AG20443 (cell line): ENCODE results near the gene ARHGAP45.
A peak's percentile ranks its signal among the peaks of the same experiment; 100 is the strongest.
"Not testable (repeated sequence)": the region's sequence is repeated elsewhere in the genome, so short reads cannot be mapped to it uniquely, and the experiment has no call there.

Experiments
- DNase-seq: peaks from one replicate; pipeline ENCODE4 v3.0.0; 2012; ENCODE audit warnings: low spot score, mixed read lengths

The ARHGAP45 gene

GRCh38 chr19:1066748-1067340 lies at the start of gene ARHGAP45:
Gene ARHGAP45, plus strand, starts transcription at chr19:1067167. Its CDS starts 239 bp downstream, at chr19:1067406.
- DNase-seq: peak; percentile 46

DNA sequence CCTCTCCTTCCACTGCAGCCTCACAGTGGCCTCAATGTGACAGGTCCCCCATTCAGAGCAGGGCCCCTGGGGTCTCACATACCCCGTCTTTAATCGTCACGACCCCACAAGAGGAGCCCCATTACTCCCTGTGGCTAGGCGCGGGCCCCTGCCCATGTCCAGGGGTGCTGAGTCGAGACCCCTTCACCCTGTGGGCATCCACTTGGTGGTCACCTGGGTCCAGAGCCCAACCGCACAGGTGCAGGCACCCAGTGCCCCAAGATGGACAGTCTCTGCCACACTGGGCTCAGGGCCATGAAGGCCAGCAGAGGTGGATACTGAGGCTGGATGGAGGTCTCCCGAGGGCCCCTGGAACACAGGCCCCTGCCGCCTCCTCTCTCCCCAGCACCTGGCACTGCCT lies 49.1 kb upstream of the ARHGAP45 start:
- DNase-seq: no peak

GRCh38 chr19:1018393-1018792 lies 48.6 kb upstream of the ARHGAP45 start:
- no peak for DNase-seq

GRCh38 chr19:1018932-1019615 lies 47.9 kb upstream of the ARHGAP45 start:
- DNase-seq: no peak

- DNase-seq: no peak
Measured at GRCh38 chr19:1019616-1019961, 47.4 kb upstream of the ARHGAP45 start.

GRCh38 chr19:1019980-1020867 lies 46.7 kb upstream of the ARHGAP45 start:
- no peak for DNase-seq

DNA sequence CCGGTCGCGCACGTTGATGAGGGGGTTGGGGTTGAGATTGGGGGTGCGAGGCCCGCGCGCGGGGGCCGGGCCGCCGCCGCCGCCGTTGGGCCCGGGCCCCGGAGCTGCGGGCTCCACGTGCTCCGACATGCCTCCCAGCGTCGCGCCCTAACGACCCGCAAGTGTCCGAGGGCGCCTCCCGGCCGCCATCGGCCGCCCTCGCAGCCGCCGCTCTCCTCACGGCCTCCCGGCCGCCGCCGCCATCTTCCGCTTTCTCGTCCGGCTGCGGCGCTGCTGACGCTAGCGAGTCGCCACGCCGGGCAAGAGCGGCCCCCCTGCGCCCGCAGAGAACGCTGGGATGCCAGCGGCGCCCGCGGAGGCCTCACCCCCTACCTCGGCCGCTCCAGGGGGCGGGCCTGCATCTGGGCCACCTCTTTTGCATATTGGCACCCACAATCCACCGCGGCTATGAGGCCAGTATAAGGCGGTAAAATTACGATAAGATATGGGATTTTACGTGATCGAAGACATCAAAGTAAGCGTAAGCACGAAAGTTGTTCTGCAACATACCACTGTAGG lies 46.0 kb upstream of the ARHGAP45 start, which contains the start of gene TMEM259:
Gene TMEM259, minus strand, starts transcription at position 256 of the 558 bp plus-strand sequence. Its CDS starts 127 bp downstream, at position 129.
- peak; percentile 98 for DNase-seq

DNA sequence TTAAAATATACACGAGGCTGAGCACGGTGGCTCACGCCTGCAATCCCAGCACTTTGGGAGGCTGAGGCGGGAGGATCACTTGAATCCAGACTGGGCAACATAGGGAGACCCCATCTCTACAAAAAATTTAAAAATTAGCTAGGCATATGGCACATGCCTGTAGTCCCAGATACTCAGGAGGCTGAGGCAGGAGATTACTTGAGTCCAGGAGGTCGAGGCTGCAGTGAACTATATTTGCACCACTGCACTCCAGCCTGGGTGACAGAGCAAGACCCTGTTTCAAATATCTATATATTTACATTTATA lies 43.1 kb upstream of the ARHGAP45 start:
- not testable (repeated sequence) for DNase-seq

DNA sequence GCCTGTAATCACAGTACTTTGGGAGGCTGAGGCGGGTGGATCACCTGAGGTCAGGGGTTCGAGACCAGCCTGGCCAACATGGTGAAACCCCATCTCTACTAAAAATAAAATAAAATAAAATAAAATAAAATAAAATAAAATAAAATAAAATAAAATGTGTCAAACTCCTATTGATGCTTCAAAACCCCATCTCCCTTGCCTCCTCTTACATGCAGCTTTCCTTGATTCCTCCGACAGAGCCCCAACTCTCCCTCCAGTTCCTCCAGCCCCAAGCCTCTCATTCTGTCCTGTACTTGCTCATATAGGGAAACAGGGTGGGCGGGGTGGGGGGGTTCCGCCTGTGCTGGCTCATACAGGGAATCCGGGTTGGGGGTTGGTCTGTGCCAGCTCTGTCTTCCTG lies 41.9 kb upstream of the ARHGAP45 start:
- DNase-seq: not testable (repeated sequence)

DNA sequence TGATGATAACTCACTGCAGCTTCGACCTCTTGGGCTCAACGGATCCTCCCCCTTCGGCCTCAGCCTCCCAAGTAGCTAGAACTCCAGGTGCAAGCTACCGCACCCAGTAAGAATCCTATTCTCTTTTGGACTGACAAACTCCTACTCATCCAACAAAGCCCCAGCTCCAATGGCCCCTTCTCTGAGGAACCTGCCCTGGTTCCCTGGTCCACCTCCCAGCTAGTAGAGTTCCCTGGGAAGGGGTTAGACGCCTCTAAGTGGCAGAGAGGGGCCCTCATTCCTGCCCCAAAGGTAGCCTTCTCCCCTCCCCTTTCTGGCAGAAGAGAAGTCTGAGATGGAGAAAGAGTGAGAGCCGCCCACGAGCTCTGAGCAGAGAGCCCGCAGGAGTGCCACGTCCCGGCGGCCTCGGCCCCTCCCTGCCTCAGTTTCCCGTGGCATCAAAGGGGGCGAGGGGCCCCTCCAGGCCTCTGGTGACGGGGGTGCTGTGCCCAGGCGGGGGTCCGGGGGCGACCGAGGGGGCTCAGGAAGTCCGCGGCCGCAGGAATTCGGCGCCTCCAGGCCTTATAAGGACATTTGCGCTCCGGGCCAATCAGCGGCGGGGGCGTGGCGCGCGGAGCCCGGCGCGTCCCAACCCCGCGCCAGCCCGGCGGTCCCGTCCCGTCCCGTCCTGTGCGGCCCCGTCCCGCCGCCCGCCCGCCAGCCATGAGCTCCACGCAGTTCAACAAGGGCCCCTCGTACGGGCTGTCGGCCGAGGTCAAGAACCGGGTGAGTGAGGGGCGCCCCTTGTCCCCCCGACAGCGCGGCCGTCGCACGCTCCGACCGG lies 40.8 kb upstream of the ARHGAP45 start, which contains the start of gene CNN2:
Gene CNN2, plus strand, starts transcription at position 649 of the 823 bp plus-strand sequence. Its CDS starts 54 bp downstream, at position 703.
- peak; percentile 90 for DNase-seq

DNA sequence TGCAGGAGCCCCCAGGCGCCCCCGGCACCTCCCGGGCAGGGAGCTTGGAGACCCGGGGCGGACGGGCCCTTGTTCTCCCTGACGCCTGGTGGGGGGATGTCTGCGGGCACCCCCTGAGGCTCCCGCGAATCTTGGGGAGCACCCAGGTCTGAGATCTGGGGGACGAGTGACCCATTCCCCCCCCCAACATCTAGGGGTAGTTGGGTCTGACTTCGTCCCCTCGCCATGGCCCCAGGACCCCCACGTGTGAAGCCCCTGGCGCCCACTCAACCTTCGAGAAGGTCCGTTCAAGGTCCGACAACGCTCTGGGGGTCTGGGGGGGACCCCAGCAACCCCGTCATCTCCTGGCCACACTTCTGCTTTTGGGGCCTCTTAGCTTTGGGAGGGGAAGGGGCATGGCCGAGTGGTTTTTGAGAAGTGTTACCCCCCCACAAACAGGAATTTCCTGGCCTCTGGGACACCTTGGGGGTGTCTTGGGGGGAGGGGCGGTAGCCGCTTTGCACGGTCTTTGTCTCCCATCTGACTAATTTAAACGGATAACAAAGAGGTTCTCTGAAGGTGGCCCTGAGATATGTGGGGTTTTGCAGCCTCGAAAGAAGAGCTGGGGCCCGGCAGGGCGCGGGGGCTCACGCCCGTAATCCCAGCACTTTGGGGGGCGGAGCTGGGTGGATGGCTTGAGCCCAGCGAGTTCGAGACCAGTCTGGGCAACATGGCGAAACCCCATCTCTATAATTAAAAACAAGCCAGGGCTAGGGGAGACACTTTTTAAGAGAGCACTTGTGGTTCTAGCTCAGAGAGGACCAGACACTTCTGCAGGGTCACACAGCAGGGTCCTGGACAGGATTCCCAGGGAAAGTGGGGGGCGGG lies 40.0 kb upstream of the ARHGAP45 start:
- no peak for DNase-seq

GRCh38 chr19:1027650-1028061 lies 39.3 kb upstream of the ARHGAP45 start:
- DNase-seq: no peak

DNA sequence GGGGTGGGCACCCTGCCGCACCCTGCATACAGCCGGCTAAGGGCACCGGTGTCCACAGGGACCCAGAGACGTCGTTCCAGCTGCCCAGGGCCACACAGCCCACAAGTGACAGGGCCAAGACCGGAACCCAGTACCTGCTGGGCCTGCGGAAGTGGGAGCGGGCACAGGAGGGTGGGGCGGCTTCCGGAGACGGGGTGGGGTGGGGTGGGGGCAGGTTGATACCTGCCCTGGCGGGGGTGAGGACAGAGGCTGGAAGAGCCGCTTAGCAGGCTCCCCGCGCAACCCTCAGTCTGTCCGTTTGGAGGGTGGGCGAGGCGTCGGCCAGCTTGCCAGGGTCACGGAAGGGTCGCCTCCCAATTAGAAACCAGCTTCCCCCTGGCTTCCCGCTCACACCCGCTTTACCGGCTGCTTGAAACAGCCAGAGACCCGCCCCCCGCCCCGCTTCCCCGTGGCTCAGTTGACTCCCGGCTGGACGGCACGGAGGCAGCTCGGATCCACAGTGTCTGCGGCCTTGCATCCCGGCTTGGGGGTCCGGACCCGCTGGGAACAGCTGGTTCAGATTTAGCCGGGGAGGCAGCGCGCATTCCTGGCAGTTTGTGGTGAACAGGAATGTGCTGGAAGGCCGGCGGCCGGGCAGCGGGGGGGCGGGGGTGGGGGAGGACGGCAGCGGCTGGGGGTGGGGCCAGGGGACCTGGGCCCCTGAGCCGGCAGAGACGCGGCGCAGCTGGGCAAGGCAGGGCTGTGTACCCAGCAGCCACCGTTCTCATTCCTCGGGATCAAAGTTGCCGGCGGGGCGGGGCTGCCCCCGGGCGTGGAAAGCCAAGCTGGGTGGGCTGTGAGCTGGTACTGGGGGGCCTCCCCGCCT lies 38.7 kb upstream of the ARHGAP45 start:
- peak; percentile 95 for DNase-seq

GRCh38 chr19:1032264-1032867 lies 34.6 kb upstream of the ARHGAP45 start:
- DNase-seq: no peak

- no peak for DNase-seq
Measured at GRCh38 chr19:1035998-1036621, 30.9 kb upstream of the ARHGAP45 start.

- DNase-seq: no peak
Measured at GRCh38 chr19:1037621-1038064, 29.3 kb upstream of the ARHGAP45 start.

- DNase-seq: no peak
Measured at GRCh38 chr19:1038978-1039645, 27.9 kb upstream of the ARHGAP45 start.
